ENCODE measurements around the gene PNLIPRP1. TPM values are rescaled to one million over a fixed set of nuclear protein-coding genes. Genes with fewer than 3 reads are reported as not detected.

Gene PNLIPRP1
- total RNA-seq, 4 donors from 2014 or later, result not detected

DNA sequence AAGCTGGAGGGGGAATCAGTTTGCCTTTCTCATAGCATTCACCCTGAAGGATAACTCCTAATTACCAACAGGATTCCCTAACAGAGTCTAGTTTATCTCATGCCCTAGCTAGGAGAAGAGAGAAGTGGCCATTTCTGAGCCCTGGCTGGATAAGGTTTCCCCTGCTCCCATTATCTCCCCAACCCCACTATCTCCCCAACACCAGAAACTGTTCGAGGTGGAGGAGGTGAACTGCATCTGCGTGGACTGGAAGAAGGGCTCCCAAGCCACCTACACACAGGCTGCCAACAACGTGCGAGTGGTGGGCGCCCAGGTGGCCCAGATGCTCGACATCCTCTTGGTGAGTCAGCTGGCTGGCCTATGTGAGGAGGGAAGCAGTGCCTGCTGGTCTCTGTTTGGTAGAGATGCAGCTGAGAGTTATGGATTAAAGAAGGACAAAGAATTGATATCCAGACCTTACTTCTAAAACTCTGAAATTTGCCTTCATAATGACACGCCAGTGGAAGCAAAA, 3.8 kb downstream of the PNLIPRP1 start:
- Histone ChIP-seq H3K27ac (no peak overlapping the region), H3K9me3 (no peaks in the 10 kb centered on the region), H3K27me3 (no peaks in the 10 kb centered on the region), H3K36me3 (no peaks in the 10 kb centered on the region), H3K4me3 (no peak overlapping the region), H3K4me1 (no peaks in the 10 kb centered on the region)
- intact Hi-C loops (cut with DNase I; ENCODE audit: low total_unique reads), result no loop called here
- ATAC-seq, result no peak
- TF ChIP-seq, protein P1, sequence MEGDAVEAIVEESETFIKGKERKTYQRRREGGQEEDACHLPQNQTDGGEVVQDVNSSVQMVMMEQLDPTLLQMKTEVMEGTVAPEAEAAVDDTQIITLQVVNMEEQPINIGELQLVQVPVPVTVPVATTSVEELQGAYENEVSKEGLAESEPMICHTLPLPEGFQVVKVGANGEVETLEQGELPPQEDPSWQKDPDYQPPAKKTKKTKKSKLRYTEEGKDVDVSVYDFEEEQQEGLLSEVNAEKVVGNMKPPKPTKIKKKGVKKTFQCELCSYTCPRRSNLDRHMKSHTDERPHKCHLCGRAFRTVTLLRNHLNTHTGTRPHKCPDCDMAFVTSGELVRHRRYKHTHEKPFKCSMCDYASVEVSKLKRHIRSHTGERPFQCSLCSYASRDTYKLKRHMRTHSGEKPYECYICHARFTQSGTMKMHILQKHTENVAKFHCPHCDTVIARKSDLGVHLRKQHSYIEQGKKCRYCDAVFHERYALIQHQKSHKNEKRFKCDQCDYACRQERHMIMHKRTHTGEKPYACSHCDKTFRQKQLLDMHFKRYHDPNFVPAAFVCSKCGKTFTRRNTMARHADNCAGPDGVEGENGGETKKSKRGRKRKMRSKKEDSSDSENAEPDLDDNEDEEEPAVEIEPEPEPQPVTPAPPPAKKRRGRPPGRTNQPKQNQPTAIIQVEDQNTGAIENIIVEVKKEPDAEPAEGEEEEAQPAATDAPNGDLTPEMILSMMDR (IDR thresholded peaks at IDR 0.05 in 4 of 5, conservative IDR thresholded peaks at IDR 0.05 in 1 of 5), result no peak
- no peak for DNase-seq
- in situ Hi-C loops (cut with MboI; ENCODE audit: low sequenced_read_pairs in 4 of 4), result no loop called here

DNA sequence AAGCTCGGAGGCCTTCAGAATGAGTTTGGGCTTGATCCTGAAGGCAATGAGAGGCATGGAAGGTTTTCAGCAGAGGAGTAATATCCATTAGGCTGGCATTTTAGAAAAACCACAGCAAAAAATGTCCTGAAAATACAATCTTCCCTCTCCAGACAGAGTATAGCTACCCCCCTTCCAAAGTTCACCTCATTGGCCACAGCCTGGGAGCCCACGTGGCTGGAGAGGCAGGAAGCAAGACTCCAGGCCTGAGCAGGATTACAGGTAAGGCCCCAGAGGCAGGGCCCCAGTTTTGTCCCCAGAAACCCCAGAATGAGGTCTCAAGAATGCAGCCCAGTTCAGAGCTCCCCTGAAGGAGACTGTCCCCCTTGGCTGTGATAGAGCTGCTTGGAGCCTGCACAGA, 5.3 kb downstream of the PNLIPRP1 start:
- H3K36me3 ChIP-seq, result no peaks in the 10 kb centered on the region
- H3K9me3 ChIP-seq, result no peaks in the 10 kb centered on the region
- TF ChIP-seq, protein P1 (IDR thresholded peaks at IDR 0.05 in 4 of 5, conservative IDR thresholded peaks at IDR 0.05 in 1 of 5), result no peak
- TF ChIP-seq POLR2A (IDR thresholded peaks at IDR 0.05), result no peak
- no peak for DNase-seq
- intact Hi-C loops (cut with DNase I; ENCODE audit: low total_unique reads) (no loop called here), in situ Hi-C loops (cut with MboI; ENCODE audit: low sequenced_read_pairs in 4 of 4) (no loop called here)
- no peak overlapping the region for H3K27ac ChIP-seq
- no peaks in the 10 kb centered on the region for H3K27me3 ChIP-seq
- H3K4me3 ChIP-seq, result no peak overlapping the region
- H3K4me1 ChIP-seq, result no peaks in the 10 kb centered on the region
- ATAC-seq, result no peak

DNA sequence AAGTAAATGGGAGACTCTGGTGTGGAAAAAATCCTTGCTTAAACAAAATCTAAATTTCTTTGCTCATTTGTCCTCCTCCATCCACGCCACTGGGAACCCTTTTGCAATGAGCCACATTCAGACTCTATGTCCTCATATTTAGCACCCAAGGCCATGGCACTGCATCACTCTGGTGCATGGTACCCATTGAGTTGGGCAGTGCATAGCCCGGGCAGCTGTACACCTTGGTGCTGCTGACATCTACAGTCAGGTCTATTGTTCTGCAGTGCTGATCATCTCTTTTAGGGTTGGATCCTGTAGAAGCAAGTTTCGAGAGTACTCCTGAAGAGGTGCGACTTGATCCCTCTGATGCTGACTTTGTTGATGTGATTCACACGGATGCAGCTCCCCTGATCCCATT, 6.8 kb downstream of the PNLIPRP1 start:
- in situ Hi-C loops (cut with MboI; ENCODE audit: low sequenced_read_pairs in 4 of 4) (no loop called here), intact Hi-C loops (cut with DNase I; ENCODE audit: low total_unique reads) (no loop called here)
- no peak overlapping the region for H3K4me3 ChIP-seq
- no peak for DNase-seq
- TF ChIP-seq POLR2A (IDR thresholded peaks at IDR 0.05), result no peak
- TF ChIP-seq, protein P1 (IDR thresholded peaks at IDR 0.05 in 4 of 5, conservative IDR thresholded peaks at IDR 0.05 in 1 of 5), result no peak
- ATAC-seq, result no peak
- no peaks in the 10 kb centered on the region for H3K4me1 ChIP-seq
- H3K9me3 ChIP-seq, result no peaks in the 10 kb centered on the region
- H3K27me3 ChIP-seq, result no peaks in the 10 kb centered on the region
- H3K27ac ChIP-seq, result no peak overlapping the region
- H3K36me3 ChIP-seq, result no peaks in the 10 kb centered on the region

DNA sequence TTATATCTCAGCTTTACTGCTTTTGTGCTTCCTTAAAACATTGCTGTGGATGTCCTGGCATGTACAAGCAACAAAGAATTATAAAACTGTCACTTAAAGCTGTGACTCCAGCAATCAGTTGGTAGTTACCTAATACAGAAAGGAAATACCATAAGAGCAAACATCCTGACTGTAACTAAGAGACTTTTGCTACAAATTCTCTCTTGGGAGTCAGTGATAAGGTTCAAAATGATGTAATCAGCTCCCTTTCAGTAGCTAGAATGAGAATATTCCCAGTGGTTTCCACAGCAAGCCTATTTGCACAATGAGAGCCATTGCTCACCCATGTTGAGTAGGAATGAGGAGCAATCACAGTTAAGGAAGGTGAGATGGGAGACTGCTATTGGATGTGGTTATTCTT, 7.6 kb downstream of the PNLIPRP1 start:
- no peak for TF ChIP-seq POLR2A (IDR thresholded peaks at IDR 0.05)
- TF ChIP-seq, protein P1 (IDR thresholded peaks at IDR 0.05 in 4 of 5, conservative IDR thresholded peaks at IDR 0.05 in 1 of 5), result no peak
- Histone ChIP-seq H3K9me3 (no peaks in the 10 kb centered on the region), H3K36me3 (no peaks in the 10 kb centered on the region), H3K4me1 (no peaks in the 10 kb centered on the region), H3K4me3 (no peak overlapping the region), H3K27ac (no peak overlapping the region), H3K27me3 (no peaks in the 10 kb centered on the region)
- in situ Hi-C loops (cut with MboI; ENCODE audit: low sequenced_read_pairs in 4 of 4) (no loop called here), intact Hi-C loops (cut with DNase I; ENCODE audit: low total_unique reads) (no loop called here)
- ATAC-seq (no peak), DNase-seq (no peak)

DNA sequence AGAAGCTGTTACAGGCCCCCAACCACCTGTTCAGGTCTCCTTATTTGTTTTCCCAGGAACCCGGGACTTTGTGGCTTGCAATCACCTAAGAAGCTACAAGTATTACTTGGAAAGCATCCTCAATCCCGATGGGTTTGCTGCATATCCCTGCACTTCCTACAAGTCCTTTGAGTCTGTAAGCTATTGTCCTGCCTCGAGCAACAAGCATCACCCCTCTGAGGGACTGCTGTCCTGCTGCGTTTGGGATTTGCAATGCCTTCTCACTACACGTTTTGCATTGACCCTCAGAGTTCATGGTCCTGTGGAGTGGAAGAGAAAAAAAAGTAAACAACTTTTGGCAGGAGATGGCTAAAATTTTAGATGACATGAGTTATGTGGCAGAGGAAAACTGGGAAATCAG, 9.2 kb downstream of the PNLIPRP1 start:
- TF ChIP-seq, protein P1 (IDR thresholded peaks at IDR 0.05 in 4 of 5, conservative IDR thresholded peaks at IDR 0.05 in 1 of 5), result no peak
- TF ChIP-seq POLR2A (IDR thresholded peaks at IDR 0.05), result no peak
- in situ Hi-C loops (cut with MboI; ENCODE audit: low sequenced_read_pairs in 4 of 4) (no loop called here), intact Hi-C loops (cut with DNase I; ENCODE audit: low total_unique reads) (no loop called here)
- H3K27me3 ChIP-seq, result no peaks in the 10 kb centered on the region
- no peak overlapping the region for H3K4me3 ChIP-seq
- DNase-seq (no peak), ATAC-seq (no peak)
- H3K9me3 ChIP-seq, result no peaks in the 10 kb centered on the region
- no peaks in the 10 kb centered on the region for H3K36me3 ChIP-seq
- no peak overlapping the region for H3K27ac ChIP-seq
- no peaks in the 10 kb centered on the region for H3K4me1 ChIP-seq
